Stimulated activated CD8-positive, alpha-beta memory T cell treated with anti-CD3 and anti-CD28 coated beads, Interleukin-7, amount 100 ng/mL, for 48 hours (primary cell): ENCODE measurements around the gene CDK5RAP1.

Source experiments
- DNase-seq, 2 donors: peaks; one replicate each; pipeline ENCODE4 v3.0.0-alpha.2; 2020; ENCODE audit warnings: low read depth in 1 of 2; ENCODE audit errors: extremely low read depth in 1 of 2

Gene CDK5RAP1

GRCh38 chr20:33336375-33336774 is 64.9 kb downstream of the CDK5RAP1 start:
- no peak for DNase-seq

GRCh38 chr20:33334111-33334510 is 67.2 kb downstream of the CDK5RAP1 start:
- no peak for DNase-seq

DNA sequence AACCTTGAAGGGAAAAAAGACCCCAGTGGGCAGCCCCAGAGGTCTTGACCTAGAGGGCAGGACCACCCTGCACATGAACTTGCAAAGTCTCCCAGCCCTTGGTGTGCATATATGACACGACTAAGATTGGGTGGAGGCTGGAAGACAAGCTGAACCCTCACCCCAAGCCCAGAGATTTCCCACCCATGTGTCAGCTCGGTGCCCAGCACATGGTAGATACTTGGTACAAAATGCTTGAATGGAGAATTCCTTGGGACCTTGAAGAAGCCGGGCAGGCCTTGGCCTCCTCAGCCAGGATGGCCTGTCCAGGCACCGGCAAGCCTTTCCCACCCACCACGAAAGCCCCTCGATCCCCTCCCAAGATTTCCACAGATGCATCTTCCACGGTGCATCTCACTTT is 67.7 kb downstream of the CDK5RAP1 start:
- no peak for DNase-seq

DNA sequence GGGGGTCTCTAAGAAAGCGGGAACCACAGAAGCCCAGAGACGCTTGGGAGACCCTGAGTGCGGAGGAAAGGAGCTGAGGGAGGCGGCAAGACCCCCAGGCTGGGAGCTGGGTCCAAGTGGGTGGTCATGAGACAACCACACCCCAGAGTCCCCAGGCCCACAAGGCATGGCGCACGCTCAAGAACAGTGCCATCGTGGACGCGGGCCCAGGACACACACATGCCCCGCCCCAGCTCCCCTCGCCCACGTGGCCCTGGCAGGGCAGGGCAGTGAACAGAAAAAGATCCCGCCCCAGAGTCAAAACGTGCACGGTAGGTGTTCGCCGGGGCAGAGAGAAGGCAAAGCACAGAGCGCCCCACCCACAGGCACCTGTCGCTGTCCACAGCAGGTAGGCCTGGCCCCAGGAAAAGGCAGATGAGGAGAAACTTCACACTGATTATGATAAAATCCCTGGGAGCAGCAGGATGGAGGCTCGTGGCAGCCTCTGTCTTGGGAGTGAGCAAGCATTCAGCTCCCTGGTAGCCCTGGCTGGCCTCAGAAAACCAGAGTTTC is 68.3 kb downstream of the CDK5RAP1 start:
- no peak for DNase-seq

DNA sequence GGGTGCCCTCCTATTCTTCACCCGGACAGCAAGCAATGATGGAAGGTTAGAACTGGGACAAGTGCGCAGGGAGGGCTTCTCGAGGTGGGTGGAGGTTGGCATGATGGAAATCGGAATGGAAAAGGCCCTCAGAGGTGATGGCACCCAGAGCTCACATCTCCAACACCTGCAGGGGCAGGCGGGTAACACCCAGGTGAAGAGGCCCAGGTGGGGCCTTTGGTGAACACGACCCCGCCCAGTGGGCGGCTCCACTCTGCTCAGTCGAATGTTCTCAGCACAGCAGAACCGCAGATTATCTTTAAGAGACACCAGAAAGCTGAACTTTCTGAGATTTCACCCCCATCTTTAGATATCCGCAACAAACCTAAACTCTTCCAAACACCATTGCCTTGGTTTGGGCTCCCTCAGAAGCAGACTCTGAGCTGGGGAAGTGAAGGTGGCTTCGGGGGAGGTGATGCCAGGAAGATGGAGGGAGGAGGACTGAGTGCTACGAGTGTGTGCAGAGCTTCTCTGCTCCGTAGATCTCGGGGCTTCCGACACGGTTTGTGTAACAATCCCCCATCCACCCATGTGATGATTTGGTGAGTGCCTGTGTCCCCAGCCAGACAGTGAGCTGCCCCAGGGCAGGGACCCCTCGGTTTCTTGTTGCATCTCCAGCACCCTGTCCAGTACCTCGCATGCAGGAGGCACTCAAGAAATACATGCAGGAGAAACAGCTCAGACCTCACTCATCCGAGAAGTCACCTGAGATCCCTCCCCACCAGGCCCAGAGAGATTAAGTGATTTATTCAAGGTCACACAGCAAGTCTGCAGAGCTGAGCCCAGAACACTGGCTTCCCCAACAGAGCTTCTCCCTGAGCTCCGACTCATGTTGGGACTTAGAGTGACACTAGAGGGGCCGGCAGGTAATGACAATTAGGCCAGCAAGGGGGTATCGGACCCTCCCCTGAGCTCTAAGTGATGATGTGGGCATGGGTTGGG is 72.9 kb downstream of the CDK5RAP1 start:
- no peak for DNase-seq

DNA sequence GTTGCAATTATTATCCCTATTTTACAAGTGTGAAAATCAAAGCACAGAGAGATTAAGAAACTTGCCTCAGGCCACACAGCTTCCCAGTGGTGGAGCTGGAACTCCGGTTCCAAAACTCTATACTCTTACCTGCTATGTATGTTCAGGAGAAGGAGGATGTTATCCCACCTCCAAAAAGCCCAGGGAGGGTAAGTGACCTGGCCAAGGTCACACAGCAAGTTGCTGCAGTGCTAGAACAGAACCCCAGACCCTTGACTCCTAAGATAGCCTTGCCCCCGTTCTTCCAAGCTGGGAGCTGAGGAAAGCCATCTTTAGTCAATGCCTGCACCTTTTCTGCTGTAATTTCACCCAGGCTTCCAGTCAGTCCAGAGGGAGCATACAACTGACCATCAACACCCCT is 76.0 kb downstream of the CDK5RAP1 start:
- no peak for DNase-seq

- no peak for DNase-seq
These were observed 78.1 kb downstream of the CDK5RAP1 start for GRCh38 chr20:33323236-33323635.

DNA sequence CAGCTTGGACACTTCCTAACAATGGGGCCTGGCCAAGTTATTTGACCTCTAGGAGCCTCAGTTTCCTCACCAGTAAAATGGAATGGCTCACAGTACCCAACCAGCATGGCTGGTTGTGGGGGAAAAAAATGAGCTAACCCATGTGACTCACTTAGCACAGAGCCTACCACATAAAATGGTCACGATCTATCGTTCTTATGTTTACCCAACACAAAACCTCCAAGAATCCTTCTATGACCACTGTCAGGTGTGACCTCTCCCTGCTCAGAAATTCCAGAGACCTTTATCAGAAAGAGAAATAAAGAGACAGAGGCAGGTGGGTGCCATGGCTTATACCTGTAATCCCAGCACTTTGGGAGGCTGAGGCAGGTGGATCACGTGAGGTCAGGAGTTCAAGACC is 78.9 kb downstream of the CDK5RAP1 start:
- no peak for DNase-seq

- DNase-seq, result no peak
These were observed 81.3 kb downstream of the CDK5RAP1 start for GRCh38 chr20:33320006-33320405.

DNA sequence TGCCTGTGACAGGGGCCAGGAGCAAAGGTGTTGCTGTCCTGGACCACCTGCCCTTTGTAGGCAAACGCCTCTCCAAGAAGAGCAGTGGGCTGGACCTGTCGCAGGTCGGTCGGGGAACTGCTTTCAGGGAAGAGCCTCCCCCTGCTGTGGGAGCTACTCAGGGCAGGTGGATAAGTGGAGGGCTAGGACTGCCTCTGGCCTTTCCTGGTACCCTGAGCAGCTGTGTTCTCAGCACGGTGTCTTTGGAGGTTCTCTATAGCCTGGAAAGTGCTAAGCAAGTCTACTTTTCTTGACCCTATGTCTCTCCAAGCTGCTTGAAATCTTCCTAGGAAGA is 83.3 kb downstream of the CDK5RAP1 start:
- no peak for DNase-seq

DNA sequence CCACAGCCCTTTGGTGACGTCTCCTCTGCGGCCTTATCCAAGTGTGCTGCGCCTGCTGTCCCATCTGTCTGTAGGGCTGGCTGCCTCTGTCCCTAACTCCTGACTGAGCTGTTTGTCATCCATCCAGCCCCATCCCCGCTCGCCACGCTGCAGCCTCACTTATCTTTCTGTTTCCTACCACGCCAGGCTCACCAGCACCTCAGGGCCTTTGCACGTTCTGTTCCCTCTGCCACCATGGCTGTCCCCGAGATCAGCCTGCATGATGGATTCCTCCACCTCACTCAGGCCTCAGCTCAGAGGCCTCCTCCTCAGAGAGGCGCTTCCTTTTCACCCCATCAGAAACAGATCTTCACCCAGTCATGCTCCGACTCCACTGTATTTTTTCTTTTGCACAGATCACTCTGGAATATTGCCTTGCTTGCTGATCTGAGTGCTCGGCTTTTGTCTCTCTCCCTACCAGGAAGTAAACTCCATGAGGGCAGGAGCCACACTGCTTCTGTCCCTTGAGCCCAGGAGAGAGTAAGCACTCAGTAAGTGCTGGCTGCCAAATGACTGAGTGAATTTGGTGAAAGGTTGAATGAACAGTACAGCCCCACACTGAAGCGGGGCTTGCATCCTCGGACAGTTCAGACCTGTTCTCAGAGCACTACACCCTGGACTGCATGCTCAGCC is 83.8 kb downstream of the CDK5RAP1 start:
- DNase-seq, result no peak

- DNase-seq, result no peak
These were observed 84.4 kb downstream of the CDK5RAP1 start for GRCh38 chr20:33316958-33317357.

DNA sequence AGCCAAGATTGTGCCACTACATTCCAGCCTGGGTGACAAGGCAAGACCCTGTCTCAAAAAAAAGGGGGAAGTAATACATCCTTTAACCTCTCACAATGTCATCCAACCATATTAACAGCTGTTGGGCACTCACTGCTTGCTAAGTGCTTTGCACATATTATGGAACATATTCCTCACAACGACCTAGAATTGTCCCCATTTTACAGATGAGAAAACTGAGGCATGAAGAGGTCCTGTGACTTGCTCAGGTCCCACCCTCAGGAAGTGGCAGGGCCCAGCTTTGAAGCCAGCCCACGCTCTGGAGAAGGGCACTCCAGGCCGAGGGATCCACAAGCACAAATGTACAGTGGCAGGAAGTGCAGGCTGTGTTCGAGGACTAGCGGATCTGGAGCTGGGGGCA is 85.0 kb downstream of the CDK5RAP1 start:
- no peak for DNase-seq

DNA sequence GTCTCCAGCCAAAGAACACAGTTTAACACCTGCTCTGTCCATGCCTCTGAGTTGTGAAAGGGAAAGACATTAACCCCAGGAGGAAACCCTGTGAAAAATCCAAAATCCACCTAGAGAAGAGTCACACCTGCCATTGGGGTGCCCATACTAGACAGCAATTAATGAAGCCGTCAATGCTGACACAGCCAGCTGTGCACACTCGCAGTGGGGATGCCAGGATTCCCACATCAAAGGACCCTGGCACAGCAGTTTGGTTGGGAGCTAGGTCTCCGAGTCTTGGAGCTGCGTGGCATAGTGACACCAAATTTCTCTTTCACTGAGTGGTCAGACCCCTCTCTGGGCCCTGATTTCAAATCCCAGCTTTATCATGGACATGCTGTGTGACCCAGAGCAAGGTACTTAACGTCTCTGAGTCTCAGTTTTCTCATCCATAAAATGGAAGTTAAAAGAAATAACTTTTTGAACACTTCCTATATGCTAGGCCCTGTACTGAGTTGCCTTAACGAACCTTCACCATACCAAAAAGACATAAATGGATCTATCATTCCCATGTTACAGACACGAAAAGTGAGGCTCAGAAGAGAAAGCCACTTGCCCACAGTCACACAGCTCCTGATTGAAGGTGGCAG is 87.5 kb downstream of the CDK5RAP1 start:
- no peak for DNase-seq

- DNase-seq, result no peak
These were observed 88.7 kb downstream of the CDK5RAP1 start for GRCh38 chr20:33312583-33312982.

GRCh38 chr20:33311996-33312395 is 89.3 kb downstream of the CDK5RAP1 start:
- no peak for DNase-seq

- DNase-seq, result no peak
These were observed 90.3 kb downstream of the CDK5RAP1 start for GRCh38 chr20:33311011-33311410.

GRCh38 chr20:33310327-33310899 is 90.9 kb downstream of the CDK5RAP1 start:
- no peak for DNase-seq

DNA sequence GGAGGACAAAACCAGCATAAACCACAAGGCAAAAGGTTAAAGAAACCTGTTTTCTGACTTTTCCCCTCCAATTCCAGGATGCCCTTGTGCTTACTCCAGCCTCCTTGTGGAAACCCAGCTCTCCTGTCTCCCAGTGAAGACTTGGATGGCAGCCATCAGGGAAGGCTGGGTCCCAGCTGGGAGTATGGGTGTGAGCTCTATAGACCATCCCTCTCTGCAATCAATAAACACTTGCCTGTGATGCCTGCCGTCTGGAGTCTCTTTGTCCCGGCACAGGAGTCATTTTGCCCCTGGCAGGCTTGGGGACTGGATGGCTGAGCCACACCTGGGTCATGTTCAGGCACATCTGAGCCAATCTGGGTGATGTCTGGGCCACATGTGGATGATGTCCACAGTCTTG is 91.7 kb downstream of the CDK5RAP1 start:
- DNase-seq, result no peak
